Stomach (tissue), 9 donors: ENCODE results near the gene CTNNA3. TPM values are rescaled to one million over a fixed set of nuclear protein-coding genes. Genes with fewer than 3 reads are reported as not detected.

ENCODE experiments used
- DNase-seq, 2 donors: peaks; one replicate each; pipeline versions ENCODE4 v3.0.0 to v3.0.0-alpha.2; 2013 to 2019
- H3K27ac ChIP-seq, 5 donors: fragments of 200-600 bp in 4 of 5; sonication (generic) in 4 of 5; one replicate each; pipeline ENCODE4 v1.5.1; 2013 to 2019; ENCODE audit warnings: mild to moderate bottlenecking in 1 of 5, moderate library complexity in 1 of 5
- H3K27me3 ChIP-seq, 3 donors: fragments of 200-600 bp; sonication (generic); one replicate each; pipeline ENCODE4 v1.5.1; 2017 to 2019; ENCODE audit warnings: mixed run types in 1 of 3
- H3K36me3 ChIP-seq, 4 donors: fragments of 200-600 bp; sonication (generic); 1 replicate in 3 of 4; 2 replicates in 1 of 4; pipeline ENCODE4 v1.5.1; 2016 to 2019
- H3K4me1 ChIP-seq, 4 donors: fragments of 200-600 bp; sonication (generic); one replicate each; pipeline ENCODE4 v1.5.1; 2016 to 2019
- H3K4me3 ChIP-seq, 4 donors: fragments of 200-600 bp; sonication (generic) in 3 of 4; one replicate each; pipeline ENCODE4 v1.5.1; 2016 to 2019; ENCODE audit warnings: mild to moderate bottlenecking in 1 of 4
- H3K9me3 ChIP-seq, 4 donors: fragments of 200-600 bp; sonication (generic); one replicate each; pipeline ENCODE4 v1.5.1; 2016 to 2019
- CTCF ChIP-seq, 7 experiments: fragments of 450-650 bp in 4 of 7; fragments of 200-600 bp in 3 of 7; sonication (generic) in 3 of 7; IDR thresholded peaks; one replicate each; pipeline ENCODE4 v1.5.1; 2016 to 2019; ENCODE audit warnings: antibody characterized with exemption in 7 of 7, control low read depth in 2 of 7, mild to moderate bottlenecking in 1 of 7
- EP300 ChIP-seq: sonication (generic); formaldehyde crosslinking; IDR thresholded peaks from one replicate; pipeline ENCODE4 v1.6.1; 2017; ENCODE audit warnings: antibody characterized with exemption
- POLR2A ChIP-seq, 4 donors: fragments of 450-650 bp; IDR thresholded peaks; one replicate each; pipeline ENCODE4 v1.6.1; 2016; ENCODE audit warnings: antibody characterized with exemption in 4 of 4, control low read depth in 2 of 4, mild to moderate bottlenecking in 1 of 4, moderate library complexity in 1 of 4
- POLR2AphosphoS5 ChIP-seq, 3 donors: sonication (generic); formaldehyde crosslinking; IDR thresholded peaks; one replicate each; pipeline ENCODE4 v1.6.1; 2016; ENCODE audit warnings: antibody characterized with exemption in 3 of 3
- WGBS, 5 donors: extraction: QIAGEN DNeasy Blood & Tissue Kit in 3 of 5; methylation state at CpG; one replicate each; pipeline versions ENCODE4 v1.1.5 to v1.1.7; 2013 to 2018; 5-methylcytosine and 5-hydroxymethylcytosine counted together
- intact Hi-C: fragments of 100-400 bp; cut with DNase I; formaldehyde crosslinking; loops from one replicate; pipeline ENCODE4 v1.15.1; 2023; ENCODE audit warnings: low total_unique reads
- polyA plus RNA-seq, 3 donors: library from polyadenylated mRNA; stranded (reverse); fragments of 200-250 nt; gene quantifications; one replicate each; pipeline ENCODE4 v1.2.3, GENCODE V29; 2013
- total RNA-seq, 5 donors: library from RNA; depleted of rRNA; stranded (reverse); fragments of >200 nt; gene quantifications; one replicate each; pipeline versions ENCODE4 v1.1.0 to v1.2.3, GENCODE V29; 2014 to 2016
- donor health status: healthy with polysubstance abuse.
- donor health status: Bipolar disorder and iron deficiency.
- donor health status: healthy.

CTNNA3 gene
- total and polyA plus RNA-seq, 8 donors: 0.14 to 46.1 (median 12.9) TPM; not detected in 2

- WGBS, 5 donors: 34 to 46% (median 41%) methylated on average over 3 of the region's 3 CpGs
- intact Hi-C loops: no loop called here
- H3K27me3 ChIP-seq: no peaks in the 10 kb centered on the region
- H3K4me3 ChIP-seq: no peak overlapping the region
- no peaks in the 10 kb centered on the region for H3K36me3 ChIP-seq
- no peak overlapping the region for H3K27ac ChIP-seq
- H3K9me3 ChIP-seq: peaks cover 0 to 7% (median 1%) of the 10 kb centered on the region in 4 donors
- H3K4me1 ChIP-seq: no peaks in the 10 kb centered on the region
- no peak for DNase-seq
- TF ChIP-seq CTCF (IDR thresholded peaks at IDR 0.05) (no peak), EP300 (no peak), POLR2A (IDR thresholded peaks at IDR 0.05) (no peak), POLR2AphosphoS5 (IDR thresholded peaks at IDR 0.05) (no peak)
Observed at GRCh38 chr10:66378117-66378876, 1317.7 kb downstream of the CTNNA3 start.

- H3K4me1 ChIP-seq: no peaks in the 10 kb centered on the region
- DNase-seq: no peak
- no peaks in the 10 kb centered on the region for H3K36me3 ChIP-seq
- peaks cover 0 to 3% (median 0%) of the 10 kb centered on the region in 4 donors for H3K9me3 ChIP-seq
- H3K4me3 ChIP-seq: no peak overlapping the region
- WGBS, 5 donors: 54 to 80% (median 61%) methylated on average over 2 of the region's 2 CpGs
- TF ChIP-seq POLR2A (IDR thresholded peaks at IDR 0.05): no peak
- TF ChIP-seq EP300: no peak
- no peak for TF ChIP-seq CTCF (IDR thresholded peaks at IDR 0.05)
- H3K27me3 ChIP-seq: no peaks in the 10 kb centered on the region
- intact Hi-C loops: no loop called here
- no peak overlapping the region for H3K27ac ChIP-seq
Observed at GRCh38 chr10:66368146-66368545, 1327.8 kb downstream of the CTNNA3 start.

GRCh38 chr10:66366163-66366562 lies 1329.8 kb downstream of the CTNNA3 start:
- 53 to 57% (median 55%) methylated on average over 3 of the region's 3 CpGs for WGBS, 5 donors

DNA sequence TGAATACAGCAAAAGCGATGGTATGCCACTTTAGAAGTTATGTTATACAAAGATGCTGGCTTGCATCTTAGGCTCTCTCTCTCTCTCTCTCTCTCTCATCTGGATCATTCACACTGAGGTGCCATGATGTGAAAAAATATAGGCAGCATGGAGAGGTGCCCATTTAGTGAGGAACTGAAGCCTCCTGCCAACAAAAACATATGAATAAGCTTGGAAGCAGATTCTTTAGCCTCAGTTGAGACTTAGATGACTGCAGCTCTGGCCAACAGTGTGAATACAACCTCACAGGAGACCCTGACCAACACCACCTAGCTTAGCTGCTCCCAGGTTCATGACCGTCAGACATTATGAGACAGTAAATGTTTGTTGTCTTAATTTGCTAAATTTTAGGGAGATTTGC lies 1330.3 kb downstream of the CTNNA3 start:
- WGBS, 5 donors: 51 to 77% (median 69%) methylated on average over 2 of the region's 2 CpGs
- Histone ChIP-seq H3K4me3 (no peak overlapping the region), H3K36me3 (no peaks in the 10 kb centered on the region), H3K27ac (no peak overlapping the region), H3K9me3 (peaks cover 0 to 10% (median 0%) of the 10 kb centered on the region in 4 donors), H3K4me1 (no peaks in the 10 kb centered on the region), H3K27me3 (no peaks in the 10 kb centered on the region)
- TF ChIP-seq POLR2AphosphoS5 (IDR thresholded peaks at IDR 0.05): no peak
- TF ChIP-seq CTCF (IDR thresholded peaks at IDR 0.05): no peak
- intact Hi-C loops: no loop called here
- no peak for DNase-seq

More at GRCh38 chr10:66366163-66366562, 1329.8 kb downstream of the CTNNA3 start:
- no peak for DNase-seq
- Histone ChIP-seq H3K4me3 (no peak overlapping the region), H3K4me1 (no peaks in the 10 kb centered on the region), H3K27me3 (no peaks in the 10 kb centered on the region), H3K27ac (no peak overlapping the region), H3K9me3 (peaks cover 0 to 8% (median 0%) of the 10 kb centered on the region in 4 donors), H3K36me3 (no peaks in the 10 kb centered on the region)
- intact Hi-C loops: no loop called here
- no peak for TF ChIP-seq POLR2A (IDR thresholded peaks at IDR 0.05)
- TF ChIP-seq EP300: no peak
- no peak for TF ChIP-seq CTCF (IDR thresholded peaks at IDR 0.05)
- TF ChIP-seq POLR2AphosphoS5 (IDR thresholded peaks at IDR 0.05): no peak
